Stimulated activated CD8-positive, alpha-beta memory T cell treated with anti-CD3 and anti-CD28 coated beads, Interleukin-7, amount 100 ng/mL, for 48 hours (primary cell): Measurements from ENCODE around the gene TGFB2.

Experiments
- DNase-seq, 2 donors: peaks; one replicate each; pipeline ENCODE4 v3.0.0-alpha.2; 2020; ENCODE audit warnings: low read depth in 1 of 2; ENCODE audit errors: extremely low read depth in 1 of 2

Gene TGFB2

GRCh38 chr1:218357211-218357892, 12.2 kb downstream of the TGFB2 start:
- DNase-seq: no peak

- DNase-seq: no peak
Observed at GRCh38 chr1:218357893-218358232, 12.7 kb downstream of the TGFB2 start.

GRCh38 chr1:218361298-218362065, 16.3 kb downstream of the TGFB2 start:
- no peak for DNase-seq

GRCh38 chr1:218362418-218363076, 17.4 kb downstream of the TGFB2 start:
- no peak for DNase-seq

- no peak for DNase-seq
Observed at GRCh38 chr1:218363141-218363540, 18.0 kb downstream of the TGFB2 start.

- DNase-seq: no peak
Observed at GRCh38 chr1:218364028-218364710, 19.0 kb downstream of the TGFB2 start.

GRCh38 chr1:218365226-218365999, 20.3 kb downstream of the TGFB2 start:
- no peak for DNase-seq

- no peak for DNase-seq
Observed at GRCh38 chr1:218366322-218367052, 21.4 kb downstream of the TGFB2 start.

GRCh38 chr1:218367118-218367517, 22.0 kb downstream of the TGFB2 start:
- DNase-seq: no peak

GRCh38 chr1:218368686-218369085, 23.6 kb downstream of the TGFB2 start:
- no peak for DNase-seq

- DNase-seq: no peak
Observed at GRCh38 chr1:218369688-218370511, 24.8 kb downstream of the TGFB2 start.

- DNase-seq: no peak
Observed at GRCh38 chr1:218371927-218372672, 27.0 kb downstream of the TGFB2 start.

- no peak for DNase-seq
Observed at GRCh38 chr1:218374401-218375353, 29.5 kb downstream of the TGFB2 start.

GRCh38 chr1:218376722-218377121, 31.6 kb downstream of the TGFB2 start:
- no peak for DNase-seq

- peak; percentile 49 to 54 for DNase-seq
Observed at GRCh38 chr1:218377143-218377660, 32.1 kb downstream of the TGFB2 start.

- no peak for DNase-seq
Observed at GRCh38 chr1:218380125-218380977, 35.2 kb downstream of the TGFB2 start.
